ENCODE data around the gene AMER2.
A peak's percentile ranks its signal among the peaks of the same experiment; 100 is the strongest.

The AMER2 gene

DNA sequence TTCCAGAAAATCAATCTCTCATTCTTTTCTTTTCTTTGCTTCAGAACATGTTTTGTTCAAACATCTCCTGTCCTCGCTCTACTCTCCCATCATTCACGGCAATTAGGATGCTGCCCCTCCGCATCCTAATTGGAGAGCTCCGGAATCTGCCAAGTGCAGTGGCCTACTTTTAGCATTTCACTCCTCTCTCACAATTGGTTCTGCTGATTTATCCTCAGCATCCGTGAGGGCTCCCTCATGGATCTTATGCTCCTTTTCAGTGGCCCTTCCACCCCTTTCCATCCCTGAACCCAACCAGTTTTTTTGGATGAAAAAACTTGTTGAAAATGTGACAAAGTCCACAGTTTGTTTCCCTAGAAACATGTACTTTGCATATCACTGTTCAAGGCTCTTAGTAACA, 22.4 kb downstream of the AMER2 start:
- DNase-seq = no peak

DNA sequence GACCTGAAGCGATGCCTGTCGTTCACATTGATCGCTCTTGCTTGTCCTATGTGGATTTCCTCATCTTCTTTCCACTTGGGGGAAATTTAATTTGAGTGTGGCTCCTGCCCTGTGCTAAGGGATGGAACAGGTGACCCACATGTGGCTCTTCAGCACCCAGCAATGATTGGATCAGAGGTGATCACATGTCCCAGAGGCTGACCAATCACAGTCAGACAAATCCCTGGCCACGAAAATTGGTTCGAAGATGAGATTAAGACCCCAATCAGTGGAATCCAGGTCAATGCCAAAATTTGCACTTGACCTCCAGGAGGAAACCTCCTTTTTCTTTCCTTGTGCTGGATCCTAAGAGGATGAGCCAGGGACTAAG, 23.7 kb downstream of the AMER2 start:
- DNase-seq = no peak

DNA sequence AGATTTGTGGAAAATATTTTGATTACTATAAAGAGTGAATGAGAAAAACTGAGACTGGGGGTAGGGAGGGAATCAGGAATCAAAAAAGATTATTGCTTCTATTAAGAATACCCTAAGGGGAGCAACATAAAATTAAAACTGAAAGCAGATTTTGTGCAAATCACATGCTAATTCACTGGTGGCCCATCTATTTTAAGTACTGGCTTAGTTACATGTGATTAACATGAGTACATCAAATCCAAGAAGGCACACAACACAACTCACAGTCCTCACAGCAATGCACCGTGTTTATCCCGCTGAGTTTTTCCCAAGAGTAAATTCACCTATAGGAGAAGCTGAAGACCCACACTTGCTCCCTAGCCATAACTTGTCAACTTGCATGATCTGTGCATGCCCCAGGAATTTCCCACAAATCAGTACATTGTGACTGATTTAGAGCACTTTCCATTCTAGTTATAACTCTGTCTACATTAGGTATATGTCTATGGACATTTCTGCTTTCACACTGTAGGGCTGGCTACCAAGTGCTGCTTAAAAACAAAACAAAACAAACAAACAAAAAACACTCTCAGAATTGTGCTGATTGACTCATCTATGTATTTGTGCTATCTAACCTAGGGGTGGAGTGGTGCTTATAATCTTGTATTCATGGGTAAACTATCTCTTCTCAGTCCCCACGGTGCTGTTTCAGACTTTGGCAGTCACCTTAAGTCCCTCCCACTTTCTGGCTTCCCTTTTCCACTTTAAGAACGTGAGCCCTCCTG, 24.3 kb downstream of the AMER2 start:
- no peak for DNase-seq

DNA sequence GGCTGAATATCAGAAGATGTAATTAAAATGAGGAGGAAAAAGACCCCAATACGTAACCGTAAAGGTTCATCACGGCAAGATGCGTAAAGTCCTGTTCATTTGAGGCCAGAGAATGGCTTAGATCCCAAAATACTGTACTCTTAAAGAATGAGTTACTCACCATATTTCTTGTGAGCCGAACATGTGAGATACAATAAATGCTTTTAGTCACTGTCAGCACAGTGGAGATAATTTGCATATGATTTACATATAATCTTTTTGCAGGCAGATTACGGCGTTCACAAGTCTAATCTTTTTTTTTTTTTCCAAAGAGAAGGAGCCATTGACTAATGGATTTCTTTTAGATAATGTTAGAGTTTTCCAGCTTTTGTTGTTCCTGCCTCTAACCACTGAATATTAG, 28.4 kb downstream of the AMER2 start:
- DNase-seq = no peak

DNA sequence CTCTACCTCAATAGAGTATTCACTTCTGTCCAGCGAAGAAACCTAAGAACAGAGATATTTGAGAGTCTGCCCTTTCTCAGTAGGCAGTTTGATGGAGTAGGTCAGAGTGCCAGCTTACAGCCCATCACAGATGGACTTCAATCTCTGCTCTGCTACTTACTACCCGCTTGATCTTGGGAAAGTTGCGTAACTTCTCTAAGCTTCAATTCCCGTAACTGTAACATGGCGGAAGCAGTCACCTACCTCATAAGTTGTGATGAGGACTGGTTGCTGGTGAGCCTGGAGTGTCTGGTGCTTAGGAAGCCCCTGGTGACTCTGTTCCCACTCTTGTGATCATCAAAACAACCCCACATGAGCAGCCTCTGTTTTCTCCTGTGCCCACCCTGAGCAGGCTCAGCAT, 31.0 kb downstream of the AMER2 start:
- no peak for DNase-seq

DNA sequence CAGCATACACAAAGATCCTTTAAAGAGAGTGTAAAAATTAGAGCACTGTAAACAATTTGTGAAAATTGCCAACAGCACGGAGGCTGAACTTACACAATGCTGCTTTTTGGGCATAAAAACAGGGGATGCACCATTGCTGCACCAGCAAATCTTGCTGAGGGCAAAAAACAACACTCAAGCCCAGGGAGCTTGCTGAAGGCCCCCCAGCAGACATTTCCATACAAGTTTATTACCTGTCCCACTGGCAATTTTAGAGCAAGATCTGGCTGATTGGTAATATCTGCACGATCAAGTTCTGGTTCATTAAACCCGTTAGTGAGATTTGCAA, 34.3 kb downstream of the AMER2 start:
- no peak for DNase-seq

DNA sequence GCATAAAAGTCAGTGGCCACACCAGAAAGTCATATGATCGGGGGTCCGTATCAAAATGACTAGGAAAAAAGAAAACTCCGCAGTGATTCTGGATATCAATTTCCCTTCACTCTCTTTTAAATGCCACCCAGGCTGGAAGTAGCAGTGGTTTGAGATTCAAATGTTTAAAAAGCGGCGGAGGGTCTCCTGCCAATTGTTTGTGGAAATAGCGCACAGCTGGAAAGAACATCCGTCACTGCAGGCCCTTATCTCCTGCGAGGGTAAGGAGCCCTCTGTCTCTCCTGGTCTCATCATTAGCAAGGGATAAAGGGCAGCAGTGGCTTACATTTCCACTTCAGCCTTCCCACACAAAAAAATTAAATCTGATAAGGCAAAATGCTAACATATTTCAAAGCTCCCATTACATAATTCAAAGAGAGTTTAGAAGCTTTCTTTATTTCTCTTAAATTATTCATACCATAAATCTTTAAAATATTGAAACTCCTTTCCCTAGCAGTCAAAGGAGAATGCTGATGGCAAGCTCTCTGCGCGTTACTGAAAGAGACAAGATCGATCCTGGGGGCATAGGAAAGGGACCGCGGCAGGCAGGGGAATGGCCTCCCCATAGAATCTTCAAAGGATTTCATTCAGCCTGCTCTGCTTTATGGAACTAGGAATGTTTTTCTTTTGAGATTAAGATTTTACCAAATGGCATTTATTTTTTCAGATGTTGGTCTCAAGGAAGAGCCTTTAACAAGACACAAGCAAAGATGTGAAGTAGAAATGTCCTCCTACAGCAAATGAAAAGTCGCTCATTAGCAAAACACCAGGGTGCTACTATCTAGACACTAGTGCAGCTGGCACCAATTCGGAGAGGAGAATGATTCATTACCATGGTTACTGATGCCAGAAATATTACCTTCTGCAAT, 35.0 kb downstream of the AMER2 start:
- DNase-seq = peak; percentile 14

DNA sequence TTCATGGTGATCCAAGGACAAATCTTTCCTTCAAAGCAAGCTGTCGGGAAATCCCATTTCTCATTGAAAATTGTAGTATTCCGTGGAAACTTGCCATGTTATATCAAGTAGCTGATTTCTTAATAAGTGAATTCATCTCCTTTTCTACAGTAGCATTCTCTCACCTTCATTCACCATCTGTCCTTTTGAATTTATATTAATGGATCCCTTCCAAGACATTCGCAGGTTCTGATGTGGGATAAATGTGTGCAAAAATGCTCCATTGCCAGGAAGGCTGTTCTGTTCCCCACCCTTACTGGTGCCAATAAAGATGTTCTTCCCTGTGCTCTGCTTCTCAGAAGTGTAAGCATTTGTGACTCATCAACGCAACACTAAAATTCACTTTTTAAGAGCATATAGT, 36.2 kb downstream of the AMER2 start:
- DNase-seq = no peak

DNA sequence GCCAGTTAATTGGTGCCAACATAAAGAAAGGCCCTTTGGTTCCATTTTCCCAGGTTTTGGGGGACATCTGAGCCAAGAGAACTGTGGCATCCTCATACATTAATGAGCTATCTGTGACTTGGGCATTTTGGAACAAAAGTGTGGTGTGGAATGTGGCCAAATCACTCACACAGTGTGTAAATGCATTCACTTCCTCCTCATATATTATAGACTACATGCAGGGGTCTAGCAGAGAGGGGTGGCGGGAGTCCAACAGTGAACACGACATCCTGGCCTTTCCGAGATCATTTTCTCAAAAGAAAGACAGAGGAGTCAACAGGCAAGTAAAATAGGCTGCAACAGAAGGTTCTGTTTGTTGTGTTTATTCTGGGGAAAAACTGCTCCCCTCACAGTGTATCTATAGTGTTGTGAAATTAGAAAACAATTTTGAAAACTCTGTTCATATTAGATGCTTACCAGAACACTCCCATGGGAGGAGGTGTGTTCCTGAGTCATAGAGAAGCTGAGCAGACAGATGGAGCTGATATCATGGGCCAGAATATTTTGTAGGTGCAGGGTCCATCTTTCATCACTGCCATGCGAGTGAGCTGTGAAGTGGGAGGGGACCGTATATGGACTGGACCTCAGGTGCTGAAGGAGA, 39.2 kb downstream of the AMER2 start:
- DNase-seq = no peak

DNA sequence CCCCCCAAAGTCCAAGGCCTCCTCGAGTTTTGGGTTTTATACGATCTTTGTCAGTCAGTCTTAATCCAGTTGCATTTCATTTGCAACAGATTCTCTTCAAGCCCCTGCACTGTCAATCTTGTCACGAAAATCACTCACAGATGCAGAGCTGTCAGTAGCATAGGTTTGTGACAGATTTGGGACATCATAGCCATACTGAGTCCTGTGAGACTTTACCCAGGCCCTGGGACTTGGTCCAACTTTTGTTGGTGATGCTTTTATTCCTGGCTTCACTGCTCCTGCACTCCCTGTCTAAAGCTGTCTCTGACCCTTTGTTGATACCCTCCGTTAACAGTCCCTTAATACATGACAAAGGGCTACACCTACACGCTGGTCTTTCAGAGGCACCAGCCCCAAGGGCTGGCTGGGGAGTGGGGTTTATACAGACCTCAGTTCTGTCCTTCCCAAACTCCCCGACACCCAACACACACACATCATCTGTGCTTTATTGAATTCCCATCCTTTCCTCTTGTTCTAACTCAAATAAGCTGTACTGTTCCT, 40.1 kb downstream of the AMER2 start:
- DNase-seq = no peak

DNA sequence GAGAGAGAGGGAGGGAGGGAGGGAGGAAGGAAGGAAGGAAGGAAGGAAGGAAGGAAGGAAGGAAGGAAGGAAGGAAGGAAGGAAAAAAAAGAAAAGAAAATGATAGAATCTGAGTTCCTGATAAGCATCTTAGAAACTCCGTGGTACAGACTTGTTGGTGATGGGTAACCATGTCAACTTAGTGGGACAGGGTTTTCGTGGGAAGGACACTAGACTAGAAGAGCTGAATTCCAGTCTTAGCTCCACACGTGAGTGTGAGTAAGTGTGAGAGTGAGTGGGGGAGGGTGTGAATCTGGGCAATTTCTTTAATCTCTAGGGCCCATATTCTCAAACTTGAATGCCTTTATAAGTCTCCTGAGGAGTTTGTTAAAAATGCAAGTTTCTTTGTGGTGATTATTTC, 41.1 kb downstream of the AMER2 start:
- no peak for DNase-seq

DNA sequence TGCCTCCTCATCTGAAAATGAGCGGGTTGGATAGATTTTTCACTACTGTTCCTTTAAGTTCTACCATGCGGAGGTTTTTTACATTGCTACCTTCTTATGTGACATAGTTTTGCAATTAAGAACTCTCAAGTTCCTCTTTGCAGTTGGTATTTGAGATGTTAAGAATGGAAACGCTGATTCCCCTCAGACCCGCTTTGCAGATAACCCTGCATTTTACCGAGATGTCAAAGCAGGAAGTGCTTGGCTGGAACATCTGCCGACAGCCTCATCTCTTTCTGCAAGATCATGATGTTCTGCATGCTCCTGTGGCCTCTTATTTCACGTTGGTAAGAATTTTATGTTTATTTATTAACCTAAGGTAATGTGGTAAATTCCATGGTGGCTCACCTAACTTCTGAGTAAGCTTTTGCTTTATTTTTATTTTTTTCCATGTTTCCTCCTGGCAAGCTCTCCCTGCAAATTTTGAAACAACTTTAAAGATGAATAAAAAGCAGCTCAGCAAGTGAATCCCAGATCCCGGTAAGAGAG, 53.6 kb downstream of the AMER2 start:
- no peak for DNase-seq

DNA sequence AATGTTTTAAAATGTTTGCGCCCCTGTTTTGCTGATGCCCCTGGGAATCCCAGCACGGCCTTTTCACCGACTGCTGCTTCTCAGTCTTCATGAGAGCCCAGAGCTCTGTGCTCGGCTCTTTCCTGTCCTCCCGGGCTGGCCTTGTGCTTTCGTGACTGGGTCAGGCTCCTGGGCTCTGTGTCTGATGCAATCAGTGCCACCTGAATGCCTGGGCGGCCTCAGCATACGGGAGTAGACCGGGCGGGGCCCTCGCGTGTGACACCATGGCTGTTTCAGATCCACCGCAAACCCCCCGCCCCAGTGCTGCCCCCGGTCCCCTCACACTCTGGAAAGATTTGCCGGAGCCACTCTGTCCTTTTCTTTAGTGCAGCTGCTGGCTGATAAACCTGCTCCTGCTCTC, 54.8 kb downstream of the AMER2 start:
- DNase-seq = no peak

DNA sequence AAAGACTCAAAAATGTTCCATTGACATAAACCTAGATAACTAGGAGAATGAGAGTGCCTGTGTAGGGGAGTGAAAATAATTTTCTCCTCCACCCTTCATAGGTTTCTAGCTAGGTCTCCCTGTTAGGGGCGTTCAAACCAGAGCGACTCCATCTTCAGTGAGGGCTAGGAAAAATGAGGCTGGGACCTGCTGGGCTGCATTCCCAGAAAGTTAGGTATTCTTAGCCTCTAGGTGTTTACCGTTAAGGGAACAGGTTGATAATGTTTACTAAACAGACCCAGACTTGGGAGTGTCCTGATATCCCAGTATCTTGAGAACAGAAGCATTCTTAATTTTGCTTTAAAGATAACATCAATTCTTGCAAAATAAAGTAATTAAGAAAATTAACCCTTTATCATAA, 56.0 kb downstream of the AMER2 start:
- DNase-seq = no peak

DNA sequence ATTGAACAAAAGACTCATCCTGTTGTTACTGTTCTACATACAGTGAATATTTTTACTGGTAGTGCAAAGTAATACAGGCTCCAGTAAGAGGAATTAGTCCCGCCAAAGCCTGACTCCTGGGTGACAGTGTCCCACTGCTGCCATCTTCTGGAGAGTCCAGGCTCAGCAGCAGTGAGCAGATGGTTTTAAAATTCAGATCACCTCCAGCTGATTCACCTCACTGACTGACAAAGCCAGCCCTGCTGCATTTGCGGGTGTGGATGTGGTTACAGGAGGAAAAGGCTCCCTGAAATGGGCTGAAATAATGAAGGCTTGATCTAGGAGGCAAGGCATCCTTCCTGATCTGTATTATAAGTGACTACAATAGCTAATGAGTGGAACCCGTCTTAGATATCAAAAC, 57.9 kb downstream of the AMER2 start:
- peak; percentile 47 for DNase-seq

DNA sequence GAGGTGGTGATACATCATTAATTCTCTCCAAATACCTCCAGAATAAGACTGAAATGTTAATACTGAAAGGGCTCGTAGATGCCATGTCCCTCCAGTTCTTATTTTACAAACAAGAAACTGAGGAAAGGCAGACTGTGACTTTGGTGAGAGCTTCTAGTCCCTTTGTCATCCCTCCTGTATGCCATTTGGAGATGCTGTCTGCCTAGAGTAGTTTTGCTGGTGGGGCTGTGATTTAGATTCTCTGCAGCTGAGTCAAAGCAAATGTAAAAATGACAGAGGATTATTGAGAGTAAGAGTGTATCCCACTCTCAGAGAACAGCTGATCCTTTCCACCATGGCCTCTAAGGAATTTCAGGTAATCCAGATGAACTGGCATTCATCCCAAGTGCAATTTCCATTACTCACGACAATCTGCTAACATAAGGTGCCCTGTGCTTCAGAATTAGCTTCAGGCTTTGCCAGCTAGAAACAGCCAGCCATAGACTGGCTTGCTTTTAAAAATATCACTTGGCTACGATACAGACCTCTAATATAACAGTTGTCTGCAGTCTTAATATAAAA, 59.3 kb downstream of the AMER2 start:
- no peak for DNase-seq
